ENCODE data around the gene DAAM1.

GRCh38 chr14:59376686-59377085 is 188.2 kb downstream of the DAAM1 start:
- no peak for TF ChIP-seq CTCF (IDR thresholded peaks at IDR 0.05)
- no peak for TF ChIP-seq POLR2A (IDR thresholded peaks at IDR 0.05)

Measured in thyroid gland (tissue), 4 donors.